Transverse colon (tissue), 4 donors: ENCODE results near the gene PIGX. TPM values are rescaled to one million over a fixed set of nuclear protein-coding genes. Genes with fewer than 3 reads are reported as not detected.
"Not testable (repeated sequence)": the region's sequence is repeated elsewhere in the genome, so short reads cannot be mapped to it uniquely, and the experiment has no call there.

Experiments used
- DNase-seq: peaks from one replicate; pipeline ENCODE4 v3.0.0-alpha.2; 2019
- H3K27ac ChIP-seq, 4 donors: fragments of 200-600 bp; sonication (generic); 2 replicates each; pipeline ENCODE4 v1.5.1; 2016 to 2018; ENCODE audit warnings: inconsistent platforms in 4 of 4
- H3K27me3 ChIP-seq: fragments of 200-600 bp; sonication (generic); 2 replicates; pipeline ENCODE4 v1.5.1; 2017; ENCODE audit warnings: inconsistent platforms
- H3K36me3 ChIP-seq, 4 donors: fragments of 200-600 bp; sonication (generic); 2 replicates each; pipeline ENCODE4 v1.5.1; 2017 to 2019; ENCODE audit warnings: inconsistent platforms in 4 of 4
- H3K4me1 ChIP-seq, 4 donors: fragments of 200-600 bp; sonication (generic); 2 replicates each; pipeline ENCODE4 v1.5.1; 2017 to 2020; ENCODE audit warnings: inconsistent platforms in 4 of 4
- H3K4me3 ChIP-seq, 4 donors: fragments of 200-600 bp; sonication (generic); 1 replicate in 1 of 4; 2 replicates in 3 of 4; pipeline versions ENCODE4 v1.5.1 to v1.6.1; 2017 to 2019; ENCODE audit warnings: inconsistent platforms in 4 of 4
- H3K9me3 ChIP-seq, 2 donors: fragments of 200-600 bp; sonication (generic); 2 replicates each; pipeline ENCODE4 v1.5.1; 2017 to 2019; ENCODE audit warnings: inconsistent platforms in 2 of 2
- CTCF ChIP-seq, 5 experiments: fragments of 200-600 bp in 3 of 5; fragments of 450-650 bp in 2 of 5; sonication (generic) in 3 of 5; IDR thresholded peaks; 1 replicate in 2 of 5; 2 replicates in 3 of 5; pipeline ENCODE4 v1.5.1; 2016 to 2017; ENCODE audit warnings: antibody characterized with exemption in 5 of 5, inconsistent platforms in 3 of 5, mild to moderate bottlenecking in 2 of 5, moderate library complexity in 1 of 5
- EP300 ChIP-seq: sonication (generic); formaldehyde crosslinking; IDR thresholded peaks from one replicate; pipeline ENCODE4 v1.6.1; 2017; ENCODE audit warnings: antibody characterized with exemption, low read depth
- POLR2A ChIP-seq: fragments of 450-650 bp; IDR thresholded peaks from one replicate; pipeline ENCODE4 v1.6.1; 2016; ENCODE audit warnings: antibody characterized with exemption, mild to moderate bottlenecking, moderate library complexity
- POLR2AphosphoS5 ChIP-seq, 3 donors: sonication (generic); formaldehyde crosslinking; IDR thresholded peaks; one replicate each; pipeline ENCODE4 v1.6.1; 2016; ENCODE audit warnings: antibody characterized with exemption in 3 of 3
- WGBS, 2 donors: methylation state at CpG; one replicate each; pipeline ENCODE4 v1.1.5; 2018; ENCODE audit warnings: low coverage in 1 of 2; 5-methylcytosine and 5-hydroxymethylcytosine counted together
- in situ Hi-C, 4 donors: fragments of 200-750 bp; cut with MboI; loops; one replicate each; pipeline versions ENCODE4 v1.15.0 to v1.15.1; 2017; ENCODE audit warnings: low sequenced_read_pairs in 3 of 4, low pct_ligation_motif_present in 1 of 4, low pct_unique_long_range_greater_than_20kb in 1 of 4
- intact Hi-C: fragments of 100-400 bp; cut with DNase I; formaldehyde crosslinking; loops from one replicate; pipeline ENCODE4 v1.15.1; 2023; ENCODE audit warnings: low total_unique reads
- total RNA-seq, 4 donors: library from RNA; depleted of rRNA; stranded (reverse); fragments of >200 nt; gene quantifications; one replicate each; pipeline ENCODE4 v1.1.0, GENCODE V29; 2016

The PIGX gene
- total RNA-seq, 4 donors from 2014 or later: 4.0 to 36.3 (median 23.6) TPM

DNA sequence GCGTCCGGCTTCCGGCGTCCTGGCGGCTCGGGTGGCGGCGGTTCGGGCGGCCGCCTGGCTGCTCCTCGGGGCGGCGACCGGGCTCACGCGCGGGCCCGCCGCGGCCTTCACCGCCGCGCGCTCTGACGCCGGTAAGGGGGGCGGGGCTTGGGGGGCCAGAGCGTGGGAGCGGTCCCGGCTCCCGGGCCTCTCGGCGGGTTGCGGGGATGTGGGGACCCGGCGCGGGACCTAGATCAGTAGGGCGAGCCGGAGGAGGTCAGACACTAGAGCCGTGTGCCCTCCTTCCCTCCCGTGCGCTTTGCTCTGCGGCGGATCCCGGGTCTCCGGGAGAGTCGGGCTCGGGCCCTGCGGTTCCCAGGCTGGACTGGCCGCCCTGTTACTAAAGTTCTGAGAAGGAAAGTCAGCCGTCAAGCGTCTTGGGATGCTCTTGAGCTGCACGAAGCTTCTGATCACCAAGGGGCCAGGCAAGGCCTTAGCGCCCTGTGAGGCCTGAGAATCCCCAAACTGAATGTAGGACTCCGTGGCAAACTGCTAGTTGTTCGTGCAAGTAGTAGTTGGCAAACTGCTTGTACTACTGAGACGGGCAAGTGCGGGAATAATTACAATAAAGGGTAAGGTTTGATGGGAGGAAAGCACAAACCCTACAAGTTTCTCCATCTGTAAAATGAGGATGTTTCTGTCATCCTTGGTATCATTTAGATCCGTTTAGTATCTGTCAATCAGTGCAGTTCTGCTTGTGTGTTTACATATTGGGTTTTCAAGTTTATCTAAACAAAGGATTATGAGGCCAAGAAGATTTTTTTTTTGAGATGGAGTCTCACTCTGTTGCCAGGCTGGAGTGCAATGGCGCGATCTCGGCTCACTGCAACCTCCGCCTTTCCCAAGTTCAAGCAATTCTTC, 587 bp downstream of the PIGX start:
- H3K9me3 ChIP-seq: no peaks in the 10 kb centered on the region
- intact Hi-C loops: no loop called here
- no peaks in the 10 kb centered on the region for H3K27me3 ChIP-seq
- peak overlapping the region; percentile 64 to 77 (median 70) for H3K4me3 ChIP-seq
- H3K4me1 ChIP-seq: peaks cover 4 to 19% (median 16%) of the 10 kb centered on the region in 4 donors
- peak; percentile 74 for DNase-seq
- in situ Hi-C loops: no loop called here
- H3K36me3 ChIP-seq: no peaks in the 10 kb centered on the region
- WGBS, 2 donors: 8 to 59% methylated on average over 5 to 28 of the region's 64 CpGs
- TF ChIP-seq POLR2AphosphoS5 (IDR thresholded peaks at IDR 0.05) (no peak), EP300 (no peak), POLR2A (no peak), CTCF (IDR thresholded peaks at IDR 0.05) (no peak)
- H3K27ac ChIP-seq: peak overlapping the region; percentile 92 to 96 (median 96)

- in situ Hi-C loops, H3K9me3 ChIP-seq, H3K4me3 ChIP-seq, H3K27ac ChIP-seq, intact Hi-C loops, DNase-seq, H3K27me3 ChIP-seq, H3K36me3 ChIP-seq: not testable (repeated sequence)
- WGBS, 2 donors: 88% methylated on average over 3 of the region's 3 CpGs; no CpG with 5 or more reads in 1 of the 2 donors
- peaks cover 0 to 11% (median 9%) of the 10 kb centered on the region in 4 donors for H3K4me1 ChIP-seq
Observed at GRCh38 chr3:196717162-196717561, 5.0 kb downstream of the PIGX start.

DNA sequence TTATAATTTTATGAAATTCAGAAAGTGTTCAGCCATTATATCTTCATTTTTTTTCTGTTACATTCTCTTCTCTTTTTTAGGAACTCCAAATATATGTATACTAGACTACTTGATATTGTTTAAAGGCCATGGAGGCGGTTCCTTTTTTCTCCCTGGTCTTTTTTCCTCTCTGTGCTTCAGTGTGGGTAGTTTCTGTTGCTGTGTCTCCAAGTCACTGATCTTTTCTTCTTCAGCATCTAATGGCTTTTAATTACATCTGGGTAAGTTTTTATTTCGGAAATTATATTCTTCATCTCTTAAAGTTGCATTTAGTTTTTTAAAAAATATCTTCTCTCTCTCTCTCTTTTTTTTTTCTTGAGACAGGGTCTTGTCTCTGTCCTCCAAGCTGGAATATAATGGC, 8.9 kb downstream of the PIGX start:
- Histone ChIP-seq H3K36me3 (peaks cover 0 to 17% (median 6%) of the 10 kb centered on the region in 4 donors), H3K27me3 (no peaks in the 10 kb centered on the region), H3K9me3 (no peaks in the 10 kb centered on the region), H3K27ac (no peak overlapping the region), H3K4me3 (no peak overlapping the region), H3K4me1 (peaks cover 0 to 3% (median 1%) of the 10 kb centered on the region in 4 donors)
- WGBS, 2 donors: 74 to 100% methylated on average over 1 to 2 of the region's 2 CpGs
- no peak for DNase-seq
- intact Hi-C loops (no loop called here), in situ Hi-C loops (no loop called here)
- TF ChIP-seq EP300 (no peak), POLR2AphosphoS5 (IDR thresholded peaks at IDR 0.05) (no peak), POLR2A (no peak), CTCF (IDR thresholded peaks at IDR 0.05) (no peak)

DNA sequence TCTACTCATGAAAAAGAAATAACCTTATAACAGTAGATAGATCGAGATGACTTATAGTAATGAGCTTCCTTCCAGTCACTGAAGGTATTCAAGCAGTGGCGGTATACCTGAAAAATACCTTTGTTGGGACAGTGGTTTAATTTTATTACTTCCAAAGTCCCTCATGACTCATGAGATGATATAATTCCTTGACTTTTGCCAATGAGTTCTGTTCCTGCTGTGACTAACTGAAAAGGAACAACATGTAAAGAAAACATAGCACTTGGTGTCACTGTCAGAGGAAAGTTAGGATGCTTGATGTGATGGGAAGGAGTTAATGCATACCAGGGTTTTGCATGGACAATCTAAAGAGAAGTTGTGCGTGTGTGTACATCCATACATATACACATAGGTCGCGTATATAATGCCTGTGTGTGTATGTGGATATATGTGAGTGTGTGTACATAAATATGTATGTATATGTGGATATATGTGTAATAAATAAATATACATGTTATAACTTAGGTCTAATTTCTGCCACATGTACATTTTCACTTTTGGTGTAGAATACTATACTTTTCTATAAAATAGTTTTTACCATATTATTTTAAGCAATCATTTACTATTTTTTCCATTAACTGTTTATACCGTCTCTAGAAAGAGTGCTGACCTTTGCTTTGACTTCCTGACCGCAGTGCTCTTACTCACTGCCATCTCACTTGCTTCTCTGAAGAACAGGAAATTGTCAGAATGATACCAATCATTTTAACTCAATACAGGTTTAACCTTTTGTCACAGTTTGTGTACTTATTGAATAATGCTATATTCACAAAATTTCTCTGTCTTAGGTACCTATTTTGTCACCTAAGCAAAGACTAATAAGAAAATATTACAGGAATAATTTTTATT, 14.9 kb downstream of the PIGX start:
- 56 to 57% methylated on average over 7 of the region's 7 CpGs for WGBS, 2 donors
- H3K27me3 ChIP-seq: no peaks in the 10 kb centered on the region
- H3K4me3 ChIP-seq: no peak overlapping the region
- H3K9me3 ChIP-seq: no peaks in the 10 kb centered on the region
- H3K4me1 ChIP-seq: peaks cover 0 to 22% (median 4%) of the 10 kb centered on the region in 4 donors
- TF ChIP-seq POLR2A: no peak
- peak in 1 of 3 donors; percentile 58 for TF ChIP-seq POLR2AphosphoS5 (IDR thresholded peaks at IDR 0.05)
- no peak for DNase-seq
- H3K36me3 ChIP-seq: peaks cover 0 to 21% (median 4%) of the 10 kb centered on the region in 4 donors
- intact Hi-C loops: no loop called here
- H3K27ac ChIP-seq: peak overlapping the region in 3 of 4 donors; percentile 51 to 64 (median 60)
- in situ Hi-C loops: no loop called here

DNA sequence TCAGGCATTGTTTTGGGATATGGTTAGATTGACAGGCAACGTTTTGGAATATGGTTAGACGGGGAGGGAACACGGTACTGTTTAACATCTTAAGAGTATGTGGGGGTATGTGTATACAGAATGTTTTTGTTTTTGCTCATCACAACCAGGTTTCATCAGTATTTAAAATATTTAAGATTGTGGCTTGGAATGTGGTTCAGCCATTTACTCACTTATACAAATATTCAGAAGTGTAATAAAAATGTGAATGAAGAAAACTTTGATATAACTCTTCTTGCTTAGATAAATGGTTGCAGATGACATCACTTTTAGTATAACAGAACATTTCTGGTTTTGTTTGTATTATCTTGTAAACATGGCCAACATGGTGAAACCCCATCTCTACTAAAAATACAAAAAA, 23.6 kb downstream of the PIGX start:
- Histone ChIP-seq H3K36me3 (no peaks in the 10 kb centered on the region), H3K27me3 (no peaks in the 10 kb centered on the region), H3K27ac (no peak overlapping the region), H3K4me3 (no peak overlapping the region), H3K9me3 (no peaks in the 10 kb centered on the region), H3K4me1 (peaks cover 0 to 4% (median 0%) of the 10 kb centered on the region in 4 donors)
- WGBS, 2 donors: 86 to 88% methylated on average over 3 of the region's 3 CpGs
- in situ Hi-C loops: no loop called here
- TF ChIP-seq CTCF (IDR thresholded peaks at IDR 0.05): no peak
- TF ChIP-seq POLR2A: no peak
- TF ChIP-seq POLR2AphosphoS5 (IDR thresholded peaks at IDR 0.05): no peak
- TF ChIP-seq EP300: no peak
- intact Hi-C loops: no loop called here
- DNase-seq: no peak
